NCI-H524 treated with DMSO at 0.1 percent for 48 hours (cell line): ENCODE measurements around the gene MLPH.

Experiments used
- DNase-seq: peaks from one replicate; lab custom pipeline; 2025; lab: John Stamatoyannopoulos, UW

Gene MLPH

DNA sequence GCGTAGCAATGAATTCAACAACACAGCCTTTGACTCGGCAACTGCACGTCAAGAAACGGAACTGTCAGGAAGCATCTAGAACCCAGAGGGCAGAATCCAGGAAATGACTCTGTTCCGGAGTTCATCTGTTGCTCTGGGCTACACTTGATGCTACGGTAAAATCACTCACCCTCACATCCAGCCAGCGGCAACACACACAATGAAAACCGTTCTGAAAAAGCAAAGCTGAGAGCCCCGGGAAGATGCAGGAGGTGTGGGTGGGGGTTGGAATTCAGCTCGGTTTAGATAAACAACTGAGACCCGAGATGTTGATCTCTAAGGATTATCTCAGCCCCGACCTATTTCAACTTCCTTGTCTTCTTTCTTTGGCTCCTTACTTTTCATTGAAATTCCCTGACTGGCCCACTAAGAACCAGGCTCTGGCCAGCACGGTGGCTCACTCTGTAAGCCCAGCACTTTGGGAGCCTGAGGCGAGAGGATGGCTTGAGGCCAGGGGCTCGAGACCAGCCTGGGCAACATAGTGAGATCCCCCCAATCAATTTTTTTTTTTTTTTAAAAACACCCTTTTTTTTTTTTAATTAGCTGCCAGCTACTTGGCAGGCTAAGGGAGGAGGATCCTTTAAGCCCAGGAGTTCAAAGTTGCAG is 116.8 kb downstream of the MLPH start:
- no peak for DNase-seq

GRCh38 chr2:237604391-237604790 is 117.3 kb downstream of the MLPH start:
- DNase-seq: no peak
